8988T (cell line): ENCODE data around the gene SHROOM2.
"Not testable (repeated sequence)": the region's sequence is repeated elsewhere in the genome, so short reads cannot be mapped to it uniquely, and the experiment has no call there.

ENCODE experiments used
- DNase-seq: peaks from one replicate; pipeline ENCODE4 v3.0.0; 2011

The SHROOM2 gene

GRCh38 chrX:9832811-9833210, 46.6 kb downstream of the SHROOM2 start:
- DNase-seq: no peak

DNA sequence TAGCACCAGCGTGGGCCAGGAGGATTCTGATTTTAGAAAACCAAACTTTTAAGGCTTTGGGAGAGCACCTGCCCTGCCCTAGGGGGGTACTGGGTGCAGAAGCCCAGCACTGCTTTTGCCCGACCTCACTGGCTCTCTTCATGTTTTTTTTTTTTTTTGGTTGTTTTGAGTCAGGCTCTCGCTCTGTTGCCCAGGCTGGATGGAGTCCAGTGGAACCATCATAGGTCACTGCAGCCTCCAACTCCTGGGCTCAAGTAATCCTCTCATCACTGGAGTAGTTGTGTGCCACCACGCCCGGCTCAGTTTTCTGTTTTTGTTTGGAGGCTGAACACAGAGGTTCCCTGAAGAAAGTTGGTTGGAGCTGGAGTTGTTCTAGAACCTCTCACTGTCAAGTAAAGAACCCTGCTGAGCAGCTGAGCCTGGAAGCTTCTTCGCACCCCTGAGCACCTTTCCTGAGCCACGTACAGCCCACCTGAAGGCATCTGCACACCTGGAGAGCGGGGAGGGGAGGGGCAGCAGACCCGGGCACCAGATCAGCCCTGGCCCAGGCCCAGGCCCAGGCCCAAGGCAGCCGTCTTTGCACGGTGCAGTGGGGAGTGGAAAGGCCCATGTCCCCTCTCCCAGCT, 49.5 kb downstream of the SHROOM2 start:
- DNase-seq: no peak

DNA sequence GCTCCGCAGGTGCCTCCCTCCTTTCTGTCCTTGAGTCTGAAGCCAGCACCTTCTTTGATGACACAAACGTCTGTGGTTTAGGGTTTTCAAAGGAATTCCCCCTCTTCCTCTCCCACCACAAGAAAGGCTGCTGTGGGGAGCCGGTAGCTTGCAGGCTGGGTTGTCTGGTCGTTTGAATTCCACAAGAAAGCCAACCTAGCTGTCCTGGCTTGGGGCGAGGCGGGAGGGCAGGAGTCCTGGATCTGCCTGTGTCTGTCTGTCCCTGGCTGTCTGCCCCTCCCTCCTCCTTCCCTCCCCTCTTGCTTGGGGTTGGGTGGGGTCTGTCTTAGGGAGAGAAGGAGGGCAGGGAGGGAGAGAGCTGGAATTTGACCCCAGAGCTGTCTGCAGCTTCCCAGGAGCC, 56.3 kb downstream of the SHROOM2 start:
- no peak for DNase-seq

DNA sequence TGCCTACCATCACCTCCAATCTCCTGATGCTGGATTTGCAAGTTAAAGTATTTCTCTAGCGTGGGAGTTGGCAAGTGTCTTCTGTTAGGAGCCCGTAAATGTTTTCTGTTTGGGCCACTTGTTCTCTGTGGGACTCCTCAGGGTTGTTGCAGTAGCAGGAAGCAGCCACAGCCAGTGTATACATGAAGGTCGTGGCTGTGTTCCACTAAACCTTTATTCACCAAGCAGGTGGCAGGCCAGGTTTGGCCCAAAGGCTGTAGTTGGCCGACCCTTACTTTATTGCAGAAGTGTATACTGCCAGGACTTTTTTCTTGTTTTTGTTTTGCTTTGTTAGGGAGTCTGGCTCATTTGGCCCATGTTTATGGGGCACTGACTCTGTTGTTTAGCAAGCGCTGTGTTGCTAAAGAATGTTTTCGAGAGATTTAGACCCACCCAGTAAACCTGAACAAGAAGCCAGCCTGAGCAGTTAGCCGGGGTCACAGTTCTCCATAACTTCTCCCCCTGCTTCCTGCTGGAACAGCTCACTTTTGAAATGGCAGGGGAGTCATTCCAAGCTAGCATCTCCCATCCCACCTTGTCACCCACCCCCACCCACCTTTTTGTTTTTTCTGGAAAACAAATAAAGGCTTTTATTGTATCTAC, 58.8 kb downstream of the SHROOM2 start:
- no peak for DNase-seq

DNA sequence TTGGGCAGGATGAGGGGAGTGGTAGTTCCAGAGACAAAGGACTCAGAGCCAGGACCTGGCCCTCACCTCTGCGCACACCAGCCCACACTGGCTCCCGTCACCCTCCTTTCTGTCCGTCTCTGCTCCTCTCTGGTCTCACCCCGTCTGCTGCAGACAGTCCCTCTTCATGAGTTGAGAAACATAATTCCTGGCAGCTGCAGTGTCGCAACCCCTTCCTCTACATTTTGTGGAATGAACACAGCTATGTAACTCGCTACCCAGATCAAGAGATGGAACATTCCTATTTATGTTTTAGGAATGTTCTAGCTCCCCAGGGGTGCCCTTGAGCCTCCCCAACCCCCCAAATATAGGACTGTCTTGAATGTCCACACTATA, 59.3 kb downstream of the SHROOM2 start:
- no peak for DNase-seq

DNA sequence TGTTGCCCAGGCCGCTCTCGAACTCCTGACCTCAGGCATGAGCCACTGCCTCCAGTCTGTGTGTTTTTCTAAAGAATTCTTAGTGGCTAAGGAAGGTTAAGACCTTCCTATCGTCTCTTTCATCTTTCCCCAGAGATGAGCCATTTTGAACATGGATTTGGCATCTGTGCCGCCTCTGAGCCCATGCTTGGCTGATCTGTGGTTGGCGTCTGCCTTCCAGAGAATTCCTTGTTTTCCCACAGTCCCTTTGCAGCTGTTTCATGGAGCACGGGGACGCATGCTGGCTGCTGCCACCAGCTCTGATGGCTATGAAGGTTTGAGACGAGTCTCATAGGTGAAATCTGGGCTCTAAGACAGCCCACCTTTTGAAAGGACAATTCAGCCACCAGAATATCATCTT, 60.4 kb downstream of the SHROOM2 start:
- no peak for DNase-seq

GRCh38 chrX:9847071-9847470, 60.8 kb downstream of the SHROOM2 start:
- peak; percentile 55 for DNase-seq

DNA sequence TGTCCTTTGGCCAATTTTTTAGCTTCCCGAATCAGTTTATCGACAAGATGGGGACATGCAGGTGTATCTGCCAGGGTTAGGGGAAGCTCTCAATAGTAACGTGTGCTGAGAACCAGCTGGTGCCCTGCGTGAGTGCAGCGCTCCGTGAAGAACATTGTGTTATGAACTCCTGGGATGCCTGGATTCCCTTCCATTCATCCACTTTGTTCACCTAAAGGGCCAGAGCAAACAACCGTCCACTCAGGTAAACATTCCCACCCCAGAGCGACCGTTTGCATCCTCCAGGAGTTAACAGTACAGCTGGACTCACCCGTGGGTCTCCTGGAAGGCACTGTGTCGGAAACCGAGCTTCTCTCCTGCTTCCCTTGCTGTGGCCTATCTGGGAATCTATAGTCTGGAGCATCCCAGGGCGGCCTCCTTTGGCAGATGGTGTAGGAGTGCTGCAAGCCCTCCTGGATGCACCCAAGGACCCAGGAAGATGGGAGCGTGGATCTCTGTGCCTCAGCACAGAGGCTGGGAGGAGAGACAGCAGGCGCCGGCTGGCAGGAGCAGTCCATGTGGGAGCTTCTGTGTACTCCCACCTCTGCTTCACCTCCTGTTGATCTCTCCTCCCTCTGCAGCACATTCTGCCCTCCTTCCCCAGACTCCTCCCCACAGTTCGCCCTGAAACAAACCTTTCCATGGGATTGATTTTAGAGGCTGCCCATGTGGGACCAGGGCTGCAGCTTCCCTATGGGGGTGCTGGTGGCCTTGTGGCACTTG, 62.7 kb downstream of the SHROOM2 start:
- no peak for DNase-seq

GRCh38 chrX:9851890-9852289, 65.7 kb downstream of the SHROOM2 start:
- no peak for DNase-seq

- DNase-seq: no peak
These were observed 67.1 kb downstream of the SHROOM2 start for GRCh38 chrX:9853307-9853706.

GRCh38 chrX:9855561-9856283, 69.5 kb downstream of the SHROOM2 start:
- no peak for DNase-seq

DNA sequence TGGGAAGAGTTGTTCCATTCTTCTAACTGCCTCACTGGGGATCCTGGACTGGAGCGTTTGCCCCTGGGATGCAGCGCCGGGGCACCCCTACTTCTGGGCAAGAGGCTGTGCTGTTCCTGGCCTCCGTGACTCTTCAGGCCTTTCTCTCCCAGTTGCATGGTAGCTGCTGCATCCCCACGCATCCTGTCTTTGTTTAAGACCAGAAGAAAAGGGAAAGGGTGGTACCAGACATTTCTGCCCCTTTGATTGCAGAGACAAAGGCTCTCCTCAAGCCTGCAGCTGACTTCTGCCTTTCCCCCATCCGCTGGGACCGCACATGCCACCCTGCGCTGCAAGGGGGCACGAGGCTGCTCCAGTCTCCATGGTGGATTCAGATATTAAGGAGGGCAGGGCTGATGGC, 70.4 kb downstream of the SHROOM2 start:
- no peak for DNase-seq

DNA sequence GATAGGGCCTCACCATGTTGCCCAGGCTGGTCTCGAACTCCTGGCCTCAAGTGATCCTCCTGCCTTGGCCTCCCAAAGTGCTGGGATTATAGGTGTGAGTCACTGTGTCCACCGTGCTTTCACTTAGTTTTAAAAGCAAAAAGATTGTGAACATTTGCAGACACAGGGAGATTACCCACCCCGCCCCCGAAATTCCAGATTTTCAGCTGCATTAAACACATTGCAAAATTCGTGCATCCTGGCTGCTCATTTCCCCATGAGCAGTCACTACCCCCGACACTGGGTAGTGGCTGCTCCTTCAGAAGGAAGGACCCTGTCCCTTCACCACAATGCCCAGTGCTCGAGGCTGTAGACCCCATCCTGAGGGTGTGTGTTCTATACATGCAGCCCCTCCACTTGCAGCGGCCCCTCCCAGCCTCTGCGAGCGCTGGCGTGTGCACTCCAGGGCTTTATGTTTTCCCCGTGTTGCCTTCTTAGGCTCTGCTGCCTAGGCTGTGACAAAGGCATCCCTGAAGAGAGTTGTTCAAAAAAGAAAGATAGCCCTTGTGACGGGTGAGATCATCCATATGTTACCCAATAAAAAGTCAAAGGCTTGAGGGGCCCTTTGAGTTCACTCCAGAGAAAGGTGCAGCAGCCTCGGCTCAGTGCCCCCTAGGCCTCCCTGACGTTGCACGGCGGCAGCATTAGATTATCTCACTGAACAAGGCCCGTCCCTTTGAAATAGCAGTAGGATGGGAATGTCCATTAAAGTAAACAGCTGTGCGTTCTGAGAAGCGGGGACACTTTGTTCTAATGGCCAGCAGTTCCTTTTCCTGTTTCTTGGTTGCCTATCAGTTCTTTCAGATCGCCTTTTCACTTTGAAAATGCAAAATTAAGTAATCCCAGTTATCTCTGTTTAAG, 71.6 kb downstream of the SHROOM2 start:
- DNase-seq: no peak

DNA sequence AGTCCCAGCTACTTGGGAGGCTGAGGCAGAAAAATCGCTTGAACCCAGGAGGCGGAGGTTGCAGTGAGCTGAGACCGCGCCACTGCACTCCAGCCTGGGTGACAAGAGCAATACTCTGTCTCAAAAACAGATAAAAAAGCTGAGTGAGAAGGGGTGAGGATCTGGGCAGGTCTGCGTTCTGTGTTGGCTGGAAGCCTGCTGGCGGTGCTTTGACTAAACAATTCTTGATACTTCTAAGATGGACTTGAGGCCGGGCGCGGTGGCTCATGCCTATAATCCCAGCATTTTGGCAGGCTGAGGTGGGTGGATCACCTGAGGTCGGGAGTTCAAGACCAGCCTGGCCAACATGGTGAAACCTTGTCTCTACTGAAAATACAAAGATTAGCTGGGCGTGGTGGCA, 72.5 kb downstream of the SHROOM2 start:
- not testable (repeated sequence) for DNase-seq

- DNase-seq: no peak
These were observed 73.7 kb downstream of the SHROOM2 start for GRCh38 chrX:9859711-9860555.

GRCh38 chrX:9860826-9861225, 74.6 kb downstream of the SHROOM2 start:
- DNase-seq: no peak

DNA sequence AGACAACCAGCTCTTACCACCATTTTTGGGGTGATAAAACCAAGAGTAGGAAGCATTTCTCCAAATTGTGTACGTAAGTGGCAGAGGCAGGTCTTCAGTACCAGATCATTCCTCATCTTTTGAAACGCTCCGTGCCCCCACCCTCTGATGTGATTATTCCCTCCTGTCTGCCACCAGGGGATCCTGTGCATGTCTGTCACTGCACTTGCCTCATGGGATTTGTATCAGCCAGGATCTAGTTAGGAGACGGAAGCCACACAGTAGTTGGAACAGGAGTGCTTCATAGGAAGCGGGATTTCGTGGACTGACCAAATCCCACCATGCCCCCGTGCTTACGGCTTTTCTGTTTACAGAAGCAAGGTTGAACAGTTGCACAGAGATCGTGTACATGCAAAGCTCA, 75.5 kb downstream of the SHROOM2 start:
- DNase-seq: no peak

GRCh38 chrX:9862525-9862924, 76.3 kb downstream of the SHROOM2 start:
- DNase-seq: no peak

GRCh38 chrX:9862953-9863352, 76.7 kb downstream of the SHROOM2 start:
- no peak for DNase-seq

DNA sequence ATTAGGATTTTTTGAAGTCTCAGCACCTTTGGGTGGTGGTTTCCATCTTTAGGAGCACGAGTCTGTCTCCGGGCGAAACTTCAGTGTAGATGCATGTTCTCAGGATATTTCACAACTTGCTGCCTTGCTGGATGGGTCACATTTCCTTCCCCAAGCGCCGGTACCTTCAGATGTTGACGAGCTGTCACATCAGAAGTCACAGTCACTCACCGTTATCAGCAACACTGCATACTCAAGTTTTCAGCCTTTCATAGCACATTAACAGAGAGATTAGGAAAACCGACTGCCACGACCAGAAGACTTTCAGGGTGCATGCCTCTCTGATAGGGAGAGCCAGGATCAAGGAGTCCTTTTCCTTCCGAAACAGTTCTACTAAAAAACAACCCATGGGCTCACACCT, 77.8 kb downstream of the SHROOM2 start:
- DNase-seq: no peak

- DNase-seq: no peak
These were observed 79.7 kb downstream of the SHROOM2 start for GRCh38 chrX:9865804-9866472.
